SKM-1 treated with dmso at 0.1 percent for 144 hours (cell line): ENCODE results near the gene PSMB3.
A peak's percentile ranks its signal among the peaks of the same experiment; 100 is the strongest.

Experiments used
- DNase-seq: peaks from one replicate; lab custom pipeline; 2025; ENCODE audit not compliant: unreplicated experiment; lab: John Stamatoyannopoulos, UW

PSMB3 gene

GRCh38 chr17:38791162-38791561 lies 38.6 kb downstream of the PSMB3 start:
- DNase-seq, result no peak

DNA sequence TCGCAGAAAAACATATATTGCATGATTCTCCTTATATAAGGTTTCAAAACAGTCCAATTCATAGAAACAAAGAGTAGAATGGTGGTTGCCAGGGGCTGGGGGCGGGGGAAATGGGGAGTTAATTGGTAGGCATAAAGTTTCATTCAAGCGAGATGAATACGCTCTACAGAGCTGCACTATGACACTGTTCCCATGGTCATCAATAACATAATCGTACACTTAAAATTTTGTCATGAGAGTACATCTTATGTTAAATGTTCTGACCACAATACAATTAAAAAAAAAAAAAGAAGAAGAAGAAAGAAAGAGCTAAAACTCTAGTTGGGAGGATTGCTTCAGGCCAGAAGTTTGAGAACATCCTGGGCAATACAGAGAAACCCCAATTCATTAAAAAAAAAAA lies 41.7 kb downstream of the PSMB3 start:
- DNase-seq, result no peak

- DNase-seq, result no peak
Measured at GRCh38 chr17:38796451-38797157, 44.1 kb downstream of the PSMB3 start.

DNA sequence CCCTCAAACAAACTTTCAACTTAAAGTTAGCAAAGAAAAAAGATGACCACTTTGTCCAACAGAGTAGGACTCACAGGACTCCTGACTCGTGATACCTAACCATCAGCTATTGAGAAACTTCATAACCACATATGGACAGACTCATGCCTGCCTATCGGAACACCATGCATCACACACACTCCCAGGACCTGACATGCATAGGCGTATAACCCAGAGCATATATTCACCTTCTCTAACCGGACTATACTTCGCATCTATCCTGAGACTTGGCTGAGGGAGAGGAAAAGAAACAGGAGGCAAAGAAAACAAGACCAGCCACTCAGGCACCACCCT lies 44.6 kb downstream of the PSMB3 start:
- DNase-seq, result no peak

DNA sequence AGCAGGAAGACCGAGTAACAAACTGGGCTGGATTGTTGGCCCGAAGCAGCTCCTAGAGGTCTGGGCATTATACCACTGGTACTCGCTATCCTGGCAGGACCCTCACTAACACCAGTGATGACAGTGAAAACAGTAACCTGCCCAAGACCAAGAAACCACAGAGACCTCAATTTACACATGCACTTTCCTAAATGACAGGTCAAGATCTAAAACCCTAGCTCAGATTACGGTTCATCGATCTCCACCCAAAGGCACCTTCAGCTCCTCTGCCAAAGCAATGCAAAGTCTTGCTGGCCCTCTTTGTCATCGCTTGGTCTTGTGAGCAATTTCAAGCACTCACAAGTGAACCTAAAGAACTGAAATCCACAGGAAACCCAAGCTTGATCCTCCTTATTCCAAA lies 45.3 kb downstream of the PSMB3 start:
- DNase-seq, result no peak

DNA sequence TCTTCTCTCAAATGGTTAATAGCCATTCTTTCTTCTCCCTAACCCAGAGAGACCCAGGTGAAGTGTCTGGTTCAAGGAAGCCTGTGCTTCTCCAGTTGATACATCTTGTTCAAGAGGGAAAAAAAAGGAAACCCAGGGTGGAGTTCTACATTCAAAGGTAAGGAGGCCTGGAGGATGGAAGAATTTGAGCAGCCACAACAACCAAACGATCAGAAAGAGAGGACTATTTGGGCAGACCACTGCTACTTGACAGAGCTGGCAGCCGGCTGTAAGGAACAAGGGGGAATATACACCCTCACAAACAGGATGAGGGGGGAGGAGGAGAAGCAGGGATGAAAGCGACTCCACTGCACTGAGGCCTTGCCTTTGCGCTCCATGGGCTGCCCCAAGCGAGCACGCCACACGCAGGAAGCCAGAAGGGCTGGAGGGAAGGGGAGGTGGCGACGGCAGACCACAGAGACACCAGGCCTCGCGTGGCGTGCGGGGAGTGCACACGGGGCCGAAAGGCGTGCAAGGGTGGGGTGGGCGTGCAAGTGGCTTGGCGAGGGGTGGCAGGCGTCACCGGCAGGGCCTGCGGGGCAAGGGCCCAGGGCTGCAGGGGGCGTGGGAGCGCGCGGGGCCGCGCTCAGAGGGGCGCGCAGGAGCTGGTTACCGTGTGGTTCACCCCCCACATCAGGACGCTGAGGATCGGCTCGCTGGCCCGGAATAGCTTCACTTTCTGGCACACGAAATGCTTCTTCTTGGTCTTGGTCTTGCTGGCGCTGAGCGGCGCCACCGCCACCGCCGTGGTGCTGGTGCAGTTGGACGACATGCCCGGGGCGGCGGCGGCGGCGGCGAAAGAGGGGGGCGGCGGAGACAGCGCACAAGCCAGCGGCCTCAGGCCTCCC lies 46.3 kb downstream of the PSMB3 start:
- DNase-seq, result peak; percentile 59

GRCh38 chr17:38799501-38800236 lies 47.1 kb downstream of the PSMB3 start, which contains the start of gene PIP4K2B:
Gene PIP4K2B (minus strand): TSS chr17:38799556. CDS start chr17:38799424, 132 bp downstream.
- peak; percentile 97 for DNase-seq

- no peak for DNase-seq
Measured at GRCh38 chr17:38800237-38800760, 47.8 kb downstream of the PSMB3 start.

DNA sequence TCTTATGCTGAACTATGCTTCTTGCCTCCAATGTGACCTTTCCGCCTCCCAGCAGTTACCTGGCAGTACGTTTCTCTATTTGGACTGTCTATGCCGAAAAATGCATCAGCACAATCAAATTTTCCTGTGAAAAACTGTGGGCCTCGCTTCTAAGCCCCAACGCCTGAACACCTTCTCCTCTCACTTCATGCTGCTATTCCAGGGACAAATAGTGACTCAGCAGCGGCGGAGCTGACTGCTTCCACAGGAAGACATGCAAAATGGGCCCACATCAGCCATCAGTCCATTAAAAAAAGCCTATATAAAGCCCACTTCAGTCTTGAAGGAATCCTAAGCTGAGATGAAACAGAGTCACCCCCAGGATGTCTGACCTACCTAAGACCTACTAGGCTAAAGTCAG lies 57.3 kb downstream of the PSMB3 start:
- no peak for DNase-seq
